Subcutaneous abdominal adipose tissue (tissue), 5 donors: ENCODE measurements around the gene PCYT1A.

Source experiments
- H3K27ac ChIP-seq: one replicate; pipeline ENCODE4 v1.7.0; 2013; ENCODE audit warnings: low read depth, mild to moderate bottlenecking, inconsistent platforms, low read length, moderate library complexity
- H3K27me3 ChIP-seq, 5 donors: one replicate each; pipeline ENCODE4 v1.7.0; 2013; ENCODE audit warnings: low read length in 5 of 5, inconsistent platforms in 1 of 5; ENCODE audit not compliant: control insufficient read depth in 5 of 5, insufficient read depth in 4 of 5
- H3K36me3 ChIP-seq, 5 donors: one replicate each; pipeline ENCODE4 v1.7.0; 2013; ENCODE audit warnings: low read length in 5 of 5; ENCODE audit not compliant: control insufficient read depth in 5 of 5, insufficient read depth in 5 of 5
- H3K4me1 ChIP-seq, 5 donors: one replicate each; pipeline ENCODE4 v1.7.0; 2013; ENCODE audit warnings: low read length in 5 of 5, mild to moderate bottlenecking in 3 of 5, moderate library complexity in 1 of 5; ENCODE audit not compliant: control insufficient read depth in 5 of 5, insufficient read depth in 5 of 5
- H3K4me3 ChIP-seq, 5 donors: one replicate each; pipeline ENCODE4 v1.7.0; 2013; ENCODE audit warnings: low read length in 5 of 5, low read depth in 1 of 5
- H3K9ac ChIP-seq, 5 donors: one replicate each; pipeline ENCODE4 v1.7.0; 2013; ENCODE audit warnings: low read length in 5 of 5, mild to moderate bottlenecking in 4 of 5, moderate library complexity in 3 of 5
- H3K9me3 ChIP-seq, 5 donors: one replicate each; pipeline ENCODE4 v1.7.0; 2013; ENCODE audit warnings: low read length in 5 of 5; ENCODE audit not compliant: control insufficient read depth in 5 of 5
- donor health status: healthy.
- donor health status: healthy.
- donor health status: healthy.
- donor health status: healthy.
- donor health status: healthy.

The PCYT1A gene

DNA sequence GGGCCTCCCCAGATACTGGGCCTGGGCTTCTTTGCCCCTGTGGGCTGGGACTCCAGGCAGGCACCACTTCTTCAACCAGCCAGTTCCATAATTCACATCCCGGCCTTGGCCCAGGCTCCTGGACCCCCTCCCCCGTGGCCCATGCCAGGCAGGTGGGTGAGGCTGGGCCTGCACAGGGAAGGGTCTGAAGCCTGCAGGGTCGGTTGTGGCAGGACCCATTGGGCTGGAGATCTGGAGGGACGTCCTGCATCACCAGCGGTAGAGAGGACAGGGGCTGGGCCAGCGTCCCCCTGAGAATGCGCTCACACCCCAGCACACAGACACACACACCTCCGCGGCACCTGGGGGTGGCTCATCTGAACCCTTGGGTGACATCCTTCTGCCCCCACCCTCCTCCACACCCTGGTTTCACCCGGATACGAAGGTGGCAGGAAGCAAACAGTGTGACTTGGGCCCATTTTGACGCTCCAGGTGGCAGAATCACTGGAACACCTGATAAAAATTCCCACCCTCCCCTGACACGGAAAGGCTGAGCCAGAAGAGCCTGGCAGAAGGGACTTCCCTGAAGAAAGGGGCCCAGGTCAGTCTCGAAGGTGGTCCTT, 91.8 kb downstream of the PCYT1A start:
- H3K27me3 ChIP-seq: no peaks in the 10 kb centered on the region
- H3K9ac ChIP-seq: no peak overlapping the region
- peaks cover 0 to 32% (median 13%) of the 10 kb centered on the region in 5 donors for H3K4me1 ChIP-seq
- H3K27ac ChIP-seq: no peak overlapping the region
- no peaks in the 10 kb centered on the region for H3K36me3 ChIP-seq
- H3K4me3 ChIP-seq: no peak overlapping the region
- no peaks in the 10 kb centered on the region for H3K9me3 ChIP-seq

DNA sequence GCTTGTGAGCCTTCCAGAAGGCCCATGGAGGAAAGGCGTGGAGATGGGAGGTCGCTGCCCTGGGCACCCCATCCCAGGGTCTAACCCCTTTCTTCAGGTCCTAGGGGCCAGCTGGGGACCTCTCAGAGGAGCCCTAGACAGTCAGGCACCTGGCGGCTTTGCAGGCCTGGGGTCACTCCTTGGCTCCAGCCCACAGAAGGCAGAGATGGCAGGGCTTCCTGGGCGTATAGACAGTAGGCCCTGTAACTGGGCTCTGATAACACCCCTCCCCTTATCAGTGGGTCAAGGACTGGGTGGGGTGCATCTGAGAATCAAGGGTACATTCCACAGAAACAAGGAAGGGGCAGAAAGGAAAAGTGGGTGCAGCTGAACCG, 93.0 kb downstream of the PCYT1A start:
- no peaks in the 10 kb centered on the region for H3K27me3 ChIP-seq
- peaks cover 0 to 32% (median 13%) of the 10 kb centered on the region in 5 donors for H3K4me1 ChIP-seq
- peak overlapping the region in 1 of 5 donors; percentile 11 for H3K9ac ChIP-seq
- H3K4me3 ChIP-seq: no peak overlapping the region
- H3K36me3 ChIP-seq: no peaks in the 10 kb centered on the region
- no peak overlapping the region for H3K27ac ChIP-seq
- no peaks in the 10 kb centered on the region for H3K9me3 ChIP-seq

DNA sequence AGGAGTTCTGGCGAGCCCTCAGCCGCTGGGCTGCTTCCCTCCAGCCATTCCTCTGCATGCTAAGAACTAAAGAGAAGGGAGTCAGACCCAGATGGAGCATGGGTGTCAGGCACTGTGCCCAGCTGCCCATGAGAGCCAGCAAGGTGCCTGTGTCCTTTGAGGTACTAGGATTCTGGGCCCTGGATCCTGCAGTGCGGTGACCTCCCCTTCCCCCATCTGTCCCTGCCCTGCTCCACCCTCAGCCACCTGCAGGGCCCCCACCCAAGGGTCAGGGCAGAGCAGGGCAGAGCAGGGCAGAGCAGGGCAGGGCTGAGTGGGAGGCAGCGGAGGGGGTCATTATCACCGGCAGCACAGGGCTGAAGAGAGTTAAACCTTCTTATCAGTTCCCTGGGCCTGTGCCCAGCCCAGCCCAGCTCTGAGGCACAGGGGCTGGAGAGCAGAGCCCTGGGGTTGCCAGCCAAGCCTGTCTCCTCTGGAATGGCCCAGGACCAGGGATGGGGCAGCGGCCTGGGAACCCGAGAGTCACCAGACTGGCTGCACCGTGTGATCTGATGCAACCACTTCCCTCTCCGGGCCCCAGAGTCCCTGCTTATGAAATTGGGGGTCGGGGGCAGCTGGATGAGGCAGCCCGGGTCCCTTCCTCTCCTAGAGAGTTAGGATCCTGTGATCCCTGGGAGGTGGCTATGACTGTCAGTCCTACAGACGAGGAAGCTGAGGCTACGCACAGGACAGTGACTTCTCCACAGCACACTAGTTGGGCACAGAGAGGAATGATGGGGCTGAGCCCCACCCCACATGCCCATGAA, 93.6 kb downstream of the PCYT1A start:
- no peak overlapping the region for H3K4me3 ChIP-seq
- H3K27ac ChIP-seq: no peak overlapping the region
- no peak overlapping the region for H3K9ac ChIP-seq
- no peaks in the 10 kb centered on the region for H3K36me3 ChIP-seq
- H3K9me3 ChIP-seq: no peaks in the 10 kb centered on the region
- H3K4me1 ChIP-seq: peaks cover 0 to 30% (median 10%) of the 10 kb centered on the region in 5 donors
- no peaks in the 10 kb centered on the region for H3K27me3 ChIP-seq

DNA sequence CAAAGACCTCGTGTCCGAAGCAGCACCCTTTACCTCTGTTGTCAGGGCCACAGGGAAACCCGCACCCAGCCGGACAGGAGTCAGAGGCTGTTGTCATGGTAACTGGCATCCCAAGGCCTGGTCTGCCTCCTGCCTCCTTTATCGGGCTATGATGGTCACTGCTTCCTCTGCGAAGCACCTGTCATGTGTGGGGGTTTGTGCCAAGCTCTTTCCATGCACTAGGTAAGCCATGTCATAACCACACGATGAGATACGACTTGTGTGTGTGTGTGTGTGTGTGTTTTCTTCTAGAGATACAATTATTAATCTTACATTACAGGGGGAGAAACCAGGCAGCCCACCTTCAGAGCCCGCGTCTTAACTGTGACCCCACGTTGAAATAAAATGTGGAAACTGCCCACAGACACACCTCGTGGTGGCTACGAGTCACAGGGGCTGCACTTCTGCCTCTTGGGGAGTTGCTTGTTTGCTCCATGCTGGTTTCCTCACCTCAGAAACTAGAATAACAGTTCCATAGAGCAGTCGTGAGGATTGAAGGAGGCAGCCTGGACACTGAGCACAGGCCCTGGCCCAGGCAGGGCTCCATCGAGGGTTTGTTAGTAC, 94.3 kb downstream of the PCYT1A start:
- Histone ChIP-seq H3K27ac (no peak overlapping the region), H3K9me3 (no peaks in the 10 kb centered on the region), H3K4me3 (no peak overlapping the region), H3K27me3 (no peaks in the 10 kb centered on the region), H3K4me1 (peaks cover 0 to 25% (median 4%) of the 10 kb centered on the region in 5 donors), H3K9ac (no peak overlapping the region), H3K36me3 (no peaks in the 10 kb centered on the region)

DNA sequence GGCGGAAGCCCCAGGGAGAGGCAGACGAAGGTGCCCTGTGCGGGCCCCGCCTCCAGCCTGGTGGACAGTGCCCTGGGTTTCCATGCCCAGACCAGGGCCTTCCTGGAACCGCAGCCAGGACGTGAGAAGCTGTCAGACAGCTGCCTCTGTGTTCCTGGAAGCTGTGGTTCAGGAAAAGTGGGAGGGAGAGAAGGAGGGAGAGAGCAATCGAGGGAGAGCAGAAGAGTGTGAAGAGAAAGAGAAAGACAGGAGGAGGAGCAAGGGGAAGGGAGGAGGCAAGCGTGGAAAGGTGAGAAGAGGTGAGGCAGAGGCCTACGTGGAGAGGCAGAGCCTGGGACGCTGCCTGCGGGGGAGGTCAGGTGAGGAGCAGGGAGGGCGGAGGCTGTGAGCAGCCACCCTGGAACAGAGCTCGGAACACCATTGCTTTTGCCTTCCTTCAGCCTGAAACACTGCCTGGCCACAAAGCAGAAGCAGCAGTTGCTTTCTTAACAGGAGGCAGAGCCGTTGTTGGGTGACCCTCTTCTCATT, 94.9 kb downstream of the PCYT1A start:
- Histone ChIP-seq H3K36me3 (no peaks in the 10 kb centered on the region), H3K4me3 (no peak overlapping the region), H3K9ac (no peak overlapping the region), H3K27ac (no peak overlapping the region), H3K27me3 (no peaks in the 10 kb centered on the region), H3K4me1 (peaks cover 0 to 25% (median 4%) of the 10 kb centered on the region in 5 donors), H3K9me3 (no peaks in the 10 kb centered on the region)

DNA sequence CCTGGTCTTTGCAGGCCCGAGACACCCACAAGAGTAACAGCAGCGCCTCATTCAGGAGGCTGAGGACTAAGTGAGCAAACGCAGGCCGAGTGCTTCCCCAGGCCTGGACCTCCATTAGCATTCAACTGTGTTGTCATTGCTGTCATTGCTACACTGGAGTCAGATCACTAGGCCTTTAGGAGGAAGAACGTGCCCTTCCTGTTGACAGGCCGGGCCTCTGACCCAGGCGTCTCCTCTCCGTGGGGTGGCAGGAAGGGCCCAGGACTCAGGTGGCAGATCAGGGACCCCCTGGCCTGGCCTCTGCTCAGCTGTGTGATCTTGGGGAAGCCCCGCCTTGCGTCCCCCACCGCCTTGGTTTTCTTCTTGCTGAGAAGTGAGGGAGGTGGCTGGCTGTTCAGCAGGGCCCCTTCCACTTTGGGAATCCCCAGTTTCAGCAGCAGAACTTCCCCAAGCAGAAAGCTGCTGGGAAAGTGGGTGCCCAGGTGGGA, 95.4 kb downstream of the PCYT1A start:
- Histone ChIP-seq H3K9ac (peak overlapping the region in 1 of 5 donors; percentile 50), H3K4me3 (no peak overlapping the region), H3K27ac (no peak overlapping the region), H3K36me3 (no peaks in the 10 kb centered on the region), H3K9me3 (no peaks in the 10 kb centered on the region), H3K4me1 (peaks cover 0 to 27% (median 6%) of the 10 kb centered on the region in 5 donors), H3K27me3 (no peaks in the 10 kb centered on the region)

DNA sequence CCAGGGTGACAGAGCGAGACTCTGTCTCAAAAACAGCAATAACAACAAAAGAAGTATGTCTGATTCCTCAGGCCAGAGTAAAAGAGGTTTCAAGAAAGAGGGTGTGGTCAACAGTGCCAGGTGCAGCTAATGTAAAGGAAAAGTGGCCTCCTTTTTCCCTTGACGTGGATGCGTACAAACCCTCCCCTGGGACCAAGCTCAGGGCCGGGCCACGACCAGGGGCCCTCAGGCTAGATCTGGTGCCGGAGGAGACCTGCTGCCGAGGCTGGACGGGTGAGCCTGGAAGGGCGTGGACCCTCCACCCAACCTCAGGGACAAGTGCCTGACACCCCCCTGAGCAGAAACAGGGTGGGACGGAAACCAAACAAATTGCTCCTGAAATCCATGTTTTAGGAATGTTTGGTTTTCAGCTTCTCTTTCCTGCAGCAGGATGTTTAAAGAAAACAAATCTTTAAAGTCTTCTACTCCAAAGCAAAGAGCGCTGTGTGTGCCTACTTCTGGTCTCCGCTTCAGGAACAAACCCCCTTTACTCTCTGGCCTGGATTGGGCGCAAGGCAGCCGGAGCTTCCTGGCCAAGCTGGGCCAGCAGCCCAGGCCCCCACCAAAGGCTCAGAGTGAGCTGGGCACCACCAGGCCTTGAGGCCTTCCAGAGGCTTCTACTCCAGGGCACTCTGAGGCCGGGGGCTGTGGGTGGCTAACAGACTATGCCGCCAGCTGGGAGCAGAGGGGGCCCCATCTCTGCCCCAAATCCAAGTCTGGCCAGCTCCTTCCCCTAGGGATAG, 97.8 kb downstream of the PCYT1A start:
- Histone ChIP-seq H3K27ac (no peak overlapping the region), H3K9ac (no peak overlapping the region)

DNA sequence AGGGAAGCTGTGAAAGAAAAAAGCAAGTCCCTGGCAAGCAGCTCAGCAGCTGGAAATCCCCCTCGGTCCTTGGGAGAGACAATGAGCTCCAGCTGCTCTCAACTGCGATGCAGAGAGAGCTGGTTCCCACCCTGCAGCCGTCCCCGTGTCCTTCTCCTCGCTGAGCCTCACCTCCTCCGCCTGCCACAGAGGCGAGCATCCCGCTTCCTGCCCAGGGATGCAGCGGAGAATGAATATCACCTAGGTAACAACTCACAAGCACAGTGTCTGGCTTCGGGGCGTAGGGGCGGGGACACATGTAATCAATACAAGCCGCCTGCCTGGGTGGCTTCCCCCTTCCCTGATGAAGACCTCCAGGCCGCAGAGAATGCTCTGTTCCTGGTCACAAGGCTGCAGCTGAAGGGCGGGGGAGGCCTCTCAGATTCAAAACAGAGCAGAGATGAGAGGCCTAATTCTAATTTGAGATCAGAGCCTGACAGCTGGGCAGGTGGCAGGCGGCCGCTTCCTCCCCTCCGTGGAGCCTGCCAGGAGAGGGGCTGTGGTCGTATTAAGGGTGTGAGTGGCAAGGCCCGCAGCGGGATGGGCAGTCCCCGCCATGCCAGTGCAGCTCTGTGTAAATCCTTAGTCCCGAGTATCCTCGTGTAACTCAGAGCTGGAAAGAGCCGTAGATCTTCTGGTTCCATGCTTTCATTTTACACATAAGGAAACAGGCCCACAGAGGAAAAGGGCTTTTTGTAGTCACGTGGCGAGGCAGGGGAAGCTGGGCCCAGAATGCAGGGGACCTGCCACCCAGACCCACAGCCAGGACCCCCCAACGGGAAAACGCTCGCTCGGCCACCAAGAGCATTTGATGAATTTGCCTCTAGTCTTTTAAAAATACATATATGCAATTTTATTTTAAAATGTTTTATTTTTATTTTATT, 100.6 kb downstream of the PCYT1A start:
- Histone ChIP-seq H3K9me3 (no peaks in the 10 kb centered on the region), H3K27me3 (no peaks in the 10 kb centered on the region), H3K9ac (peak overlapping the region in 2 of 5 donors; percentile 31 to 43), H3K27ac (no peak overlapping the region), H3K4me1 (peaks cover 0 to 13% (median 5%) of the 10 kb centered on the region in 5 donors), H3K4me3 (no peak overlapping the region), H3K36me3 (no peaks in the 10 kb centered on the region)

More for the DNA sequence above, 97.8 kb downstream of the PCYT1A start:
- H3K9me3 ChIP-seq: no peaks in the 10 kb centered on the region
- H3K27me3 ChIP-seq: no peaks in the 10 kb centered on the region
- H3K4me3 ChIP-seq: no peak overlapping the region
- H3K36me3 ChIP-seq: no peaks in the 10 kb centered on the region
- peaks cover 0 to 34% (median 10%) of the 10 kb centered on the region in 5 donors for H3K4me1 ChIP-seq

DNA sequence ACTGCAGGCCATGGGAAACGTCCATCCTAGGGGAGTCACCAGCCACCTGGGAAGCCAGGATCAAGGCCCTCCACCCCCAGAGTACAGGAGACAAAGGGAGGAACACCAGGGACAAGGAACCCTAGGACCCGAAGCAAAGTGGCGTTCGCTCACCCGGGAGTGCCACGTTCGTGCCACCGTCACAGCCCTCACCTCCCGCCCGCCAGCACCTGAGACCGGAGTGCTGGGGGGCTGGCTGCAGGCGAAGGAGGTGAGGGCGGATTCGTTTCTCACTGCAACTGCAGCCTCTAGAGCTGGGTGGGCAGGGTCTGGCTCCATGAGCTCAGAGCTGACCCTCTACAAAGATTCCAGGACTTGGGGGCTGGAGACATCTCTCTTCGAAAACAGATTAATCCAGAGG, 102.6 kb downstream of the PCYT1A start:
- Histone ChIP-seq H3K36me3 (no peaks in the 10 kb centered on the region), H3K9me3 (no peaks in the 10 kb centered on the region), H3K9ac (no peak overlapping the region), H3K27ac (no peak overlapping the region), H3K4me1 (peaks cover 0 to 10% (median 7%) of the 10 kb centered on the region in 5 donors), H3K27me3 (no peaks in the 10 kb centered on the region), H3K4me3 (no peak overlapping the region)
